Transverse colon (tissue), 4 donors: Measurements from ENCODE around the gene CDKL5. TPM values are rescaled to one million over a fixed set of nuclear protein-coding genes. Genes with fewer than 3 reads are reported as not detected.

Experiments used
- DNase-seq: peaks from one replicate; pipeline ENCODE4 v3.0.0-alpha.2; 2019
- H3K27ac ChIP-seq, 4 donors: fragments of 200-600 bp; sonication (generic); 2 replicates each; pipeline ENCODE4 v1.5.1; 2016 to 2018; ENCODE audit warnings: inconsistent platforms in 4 of 4
- H3K27me3 ChIP-seq: fragments of 200-600 bp; sonication (generic); 2 replicates; pipeline ENCODE4 v1.5.1; 2017; ENCODE audit warnings: inconsistent platforms
- H3K36me3 ChIP-seq, 4 donors: fragments of 200-600 bp; sonication (generic); 2 replicates each; pipeline ENCODE4 v1.5.1; 2017 to 2019; ENCODE audit warnings: inconsistent platforms in 4 of 4
- H3K4me1 ChIP-seq, 4 donors: fragments of 200-600 bp; sonication (generic); 2 replicates each; pipeline ENCODE4 v1.5.1; 2017 to 2020; ENCODE audit warnings: inconsistent platforms in 4 of 4
- H3K4me3 ChIP-seq, 4 donors: fragments of 200-600 bp; sonication (generic); 1 replicate in 1 of 4; 2 replicates in 3 of 4; pipeline versions ENCODE4 v1.5.1 to v1.6.1; 2017 to 2019; ENCODE audit warnings: inconsistent platforms in 4 of 4
- H3K9me3 ChIP-seq, 2 donors: fragments of 200-600 bp; sonication (generic); 2 replicates each; pipeline ENCODE4 v1.5.1; 2017 to 2019; ENCODE audit warnings: inconsistent platforms in 2 of 2
- EP300 ChIP-seq: sonication (generic); formaldehyde crosslinking; IDR thresholded peaks from one replicate; pipeline ENCODE4 v1.6.1; 2017; ENCODE audit warnings: antibody characterized with exemption, low read depth
- POLR2A ChIP-seq: fragments of 450-650 bp; IDR thresholded peaks from one replicate; pipeline ENCODE4 v1.6.1; 2016; ENCODE audit warnings: antibody characterized with exemption, mild to moderate bottlenecking, moderate library complexity
- POLR2AphosphoS5 ChIP-seq, 3 donors: sonication (generic); formaldehyde crosslinking; IDR thresholded peaks; one replicate each; pipeline ENCODE4 v1.6.1; 2016; ENCODE audit warnings: antibody characterized with exemption in 3 of 3
- WGBS, 2 donors: methylation state at CpG; one replicate each; pipeline ENCODE4 v1.1.5; 2018; ENCODE audit warnings: low coverage in 1 of 2; 5-methylcytosine and 5-hydroxymethylcytosine counted together
- in situ Hi-C, 4 donors: fragments of 200-750 bp; cut with MboI; loops; one replicate each; pipeline versions ENCODE4 v1.15.0 to v1.15.1; 2017; ENCODE audit warnings: low sequenced_read_pairs in 3 of 4, low pct_ligation_motif_present in 1 of 4, low pct_unique_long_range_greater_than_20kb in 1 of 4
- intact Hi-C: fragments of 100-400 bp; cut with DNase I; formaldehyde crosslinking; loops from one replicate; pipeline ENCODE4 v1.15.1; 2023; ENCODE audit warnings: low total_unique reads
- total RNA-seq, 4 donors: library from RNA; depleted of rRNA; stranded (reverse); fragments of >200 nt; gene quantifications; one replicate each; pipeline ENCODE4 v1.1.0, GENCODE V29; 2016
- TF ChIP-seq, protein P1 (sequence below), 5 experiments: fragments of 200-600 bp in 3 of 5; fragments of 450-650 bp in 2 of 5; sonication (generic) in 3 of 5; IDR thresholded peaks; 1 replicate in 2 of 5; 2 replicates in 3 of 5; pipeline ENCODE4 v1.5.1; 2016 to 2017; ENCODE audit warnings: antibody characterized with exemption in 5 of 5, inconsistent platforms in 3 of 5, mild to moderate bottlenecking in 2 of 5, moderate library complexity in 1 of 5

The CDKL5 gene
- total RNA-seq, 4 donors from 2014 or later, result 0.75 to 4.8 (median 3.5) TPM

DNA sequence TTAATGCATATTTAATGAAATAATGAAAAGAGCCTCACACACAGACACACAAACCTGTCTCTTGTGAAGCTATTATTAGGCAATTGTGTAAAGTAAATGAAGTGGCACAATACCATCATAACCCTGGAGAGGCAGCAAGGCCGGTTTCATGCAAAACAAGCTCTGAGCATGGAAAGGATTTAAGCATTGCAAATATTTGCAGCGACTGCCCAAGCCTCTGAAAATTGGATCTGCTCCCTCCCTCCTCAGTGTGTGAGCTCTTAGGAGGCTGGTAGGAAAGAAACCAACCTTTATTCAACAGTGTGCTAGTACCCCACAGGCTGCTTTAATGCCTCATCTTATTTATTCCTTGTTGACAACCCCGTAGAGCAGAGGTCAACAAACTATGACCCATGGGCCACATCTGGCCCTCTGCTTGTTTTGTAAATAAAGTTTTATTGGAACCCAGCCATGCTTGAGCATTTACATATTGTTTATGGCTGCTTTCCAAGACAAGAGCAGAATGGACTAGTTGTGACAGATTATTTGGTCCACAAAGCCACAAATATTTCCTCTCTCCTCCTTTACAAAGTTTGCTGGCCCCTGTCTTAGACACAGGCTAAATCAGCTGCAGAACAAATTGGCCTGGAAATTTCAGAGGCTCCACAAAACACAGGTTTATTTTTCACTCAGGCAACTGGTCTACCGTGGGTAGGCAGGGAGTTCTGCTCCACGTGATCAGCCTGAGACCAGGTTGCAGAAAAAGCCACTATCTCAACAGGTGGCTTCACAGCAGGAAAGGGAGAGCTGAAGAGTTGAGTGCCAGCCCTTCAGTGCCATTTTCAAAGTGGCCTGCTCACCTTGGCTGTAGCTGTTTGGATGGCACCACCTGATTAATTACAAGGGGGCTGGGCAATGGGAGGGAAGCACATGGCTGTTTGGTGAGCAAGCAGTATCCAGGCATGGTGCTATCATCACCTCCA lies 229.7 kb downstream of the CDKL5 start:
- no peak for DNase-seq

DNA sequence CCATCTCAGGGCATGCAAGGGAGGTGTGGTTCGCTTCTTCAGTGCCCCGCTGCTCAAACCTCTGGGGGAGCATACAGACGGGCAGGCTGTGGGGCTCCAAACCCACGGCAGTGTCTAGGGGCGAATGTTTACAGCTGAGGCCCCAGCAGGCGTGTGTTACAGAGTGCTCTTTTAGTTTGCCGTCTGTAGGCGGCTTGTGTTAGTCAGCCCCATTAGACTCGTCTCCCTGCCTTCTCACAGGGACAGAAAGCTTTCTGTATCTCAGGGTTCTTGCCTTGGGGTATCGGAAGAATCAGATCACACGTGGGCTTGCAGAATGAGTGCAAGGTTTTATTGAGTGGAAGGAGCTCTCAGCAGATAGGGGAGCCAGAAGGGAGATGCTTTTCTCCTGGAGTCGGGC lies 235.9 kb downstream of the CDKL5 start:
- 81% methylated on average over 12 of the region's 12 CpGs; no CpG with 5 or more reads in 1 of the 2 donors for WGBS, 2 donors
- Histone ChIP-seq H3K4me1 (no peaks in the 10 kb centered on the region), H3K27me3 (no peaks in the 10 kb centered on the region), H3K9me3 (no peaks in the 10 kb centered on the region), H3K4me3 (no peak overlapping the region), H3K36me3 (no peaks in the 10 kb centered on the region), H3K27ac (no peak overlapping the region)
- in situ Hi-C loops (loop anchor here in 2 of 4 donors (10.0 to 25.0 kb wide), 2 partner anchors 249 to 674 kb away; no protein-coding TSS in a partner anchor), intact Hi-C loops (no loop called here)
- no peak for DNase-seq
- TF ChIP-seq POLR2A, result no peak
- no peak for TF ChIP-seq EP300
- TF ChIP-seq POLR2AphosphoS5 (IDR thresholded peaks at IDR 0.05), result no peak
- TF ChIP-seq, protein P1, sequence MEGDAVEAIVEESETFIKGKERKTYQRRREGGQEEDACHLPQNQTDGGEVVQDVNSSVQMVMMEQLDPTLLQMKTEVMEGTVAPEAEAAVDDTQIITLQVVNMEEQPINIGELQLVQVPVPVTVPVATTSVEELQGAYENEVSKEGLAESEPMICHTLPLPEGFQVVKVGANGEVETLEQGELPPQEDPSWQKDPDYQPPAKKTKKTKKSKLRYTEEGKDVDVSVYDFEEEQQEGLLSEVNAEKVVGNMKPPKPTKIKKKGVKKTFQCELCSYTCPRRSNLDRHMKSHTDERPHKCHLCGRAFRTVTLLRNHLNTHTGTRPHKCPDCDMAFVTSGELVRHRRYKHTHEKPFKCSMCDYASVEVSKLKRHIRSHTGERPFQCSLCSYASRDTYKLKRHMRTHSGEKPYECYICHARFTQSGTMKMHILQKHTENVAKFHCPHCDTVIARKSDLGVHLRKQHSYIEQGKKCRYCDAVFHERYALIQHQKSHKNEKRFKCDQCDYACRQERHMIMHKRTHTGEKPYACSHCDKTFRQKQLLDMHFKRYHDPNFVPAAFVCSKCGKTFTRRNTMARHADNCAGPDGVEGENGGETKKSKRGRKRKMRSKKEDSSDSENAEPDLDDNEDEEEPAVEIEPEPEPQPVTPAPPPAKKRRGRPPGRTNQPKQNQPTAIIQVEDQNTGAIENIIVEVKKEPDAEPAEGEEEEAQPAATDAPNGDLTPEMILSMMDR (IDR thresholded peaks at IDR 0.05), result no peak

More for the DNA sequence above, 229.7 kb downstream of the CDKL5 start:
- no peak overlapping the region for H3K27ac ChIP-seq
- H3K9me3 ChIP-seq, result no peaks in the 10 kb centered on the region
- 48 to 67% methylated on average over 1 to 5 of the region's 5 CpGs for WGBS, 2 donors
- no peaks in the 10 kb centered on the region for H3K27me3 ChIP-seq
- no peak overlapping the region for H3K4me3 ChIP-seq
- in situ Hi-C loops, result loop anchor here in 1 of 4 donors (25.0 kb wide), 1 partner anchor 243 kb away; no protein-coding TSS in a partner anchor
- no peaks in the 10 kb centered on the region for H3K4me1 ChIP-seq
- intact Hi-C loops, result no loop called here
- TF ChIP-seq, protein P1 (IDR thresholded peaks at IDR 0.05), result no peak
- TF ChIP-seq EP300 (no peak), POLR2AphosphoS5 (IDR thresholded peaks at IDR 0.05) (no peak), POLR2A (no peak)
- H3K36me3 ChIP-seq, result no peaks in the 10 kb centered on the region

DNA sequence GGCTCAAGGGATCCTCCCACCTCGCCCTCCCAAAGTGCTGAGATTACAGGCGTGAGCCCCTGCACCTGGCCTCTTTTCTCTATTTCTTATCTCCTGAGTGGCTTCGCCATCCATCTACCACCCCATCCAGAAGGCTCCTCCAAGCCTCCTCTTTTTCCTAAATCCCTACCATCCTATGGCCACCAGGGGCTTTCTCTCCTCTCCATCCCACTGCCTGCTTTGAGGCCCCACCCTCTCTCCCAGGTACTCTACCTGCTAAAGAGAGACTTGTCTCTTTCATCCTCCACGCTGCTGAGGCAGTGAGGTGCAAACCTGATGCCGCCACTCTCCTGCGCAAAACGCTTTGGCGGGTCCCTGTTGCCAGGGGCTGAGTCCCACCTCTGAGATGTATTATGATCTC lies 239.5 kb downstream of the CDKL5 start:
- Histone ChIP-seq H3K27me3 (no peaks in the 10 kb centered on the region), H3K9me3 (no peaks in the 10 kb centered on the region), H3K27ac (no peak overlapping the region), H3K36me3 (no peaks in the 10 kb centered on the region), H3K4me3 (no peak overlapping the region), H3K4me1 (no peaks in the 10 kb centered on the region)
- no peak for TF ChIP-seq EP300
- TF ChIP-seq POLR2A, result no peak
- TF ChIP-seq, protein P1 (IDR thresholded peaks at IDR 0.05), result no peak
- no peak for TF ChIP-seq POLR2AphosphoS5 (IDR thresholded peaks at IDR 0.05)
- in situ Hi-C loops, result loop anchor here in 2 of 4 donors (10.0 to 25.0 kb wide), 2 partner anchors 253 to 670 kb away; no protein-coding TSS in a partner anchor
- intact Hi-C loops, result no loop called here
- no peak for DNase-seq
- WGBS, 2 donors, result 80 to 86% methylated on average over 1 to 8 of the region's 8 CpGs

DNA sequence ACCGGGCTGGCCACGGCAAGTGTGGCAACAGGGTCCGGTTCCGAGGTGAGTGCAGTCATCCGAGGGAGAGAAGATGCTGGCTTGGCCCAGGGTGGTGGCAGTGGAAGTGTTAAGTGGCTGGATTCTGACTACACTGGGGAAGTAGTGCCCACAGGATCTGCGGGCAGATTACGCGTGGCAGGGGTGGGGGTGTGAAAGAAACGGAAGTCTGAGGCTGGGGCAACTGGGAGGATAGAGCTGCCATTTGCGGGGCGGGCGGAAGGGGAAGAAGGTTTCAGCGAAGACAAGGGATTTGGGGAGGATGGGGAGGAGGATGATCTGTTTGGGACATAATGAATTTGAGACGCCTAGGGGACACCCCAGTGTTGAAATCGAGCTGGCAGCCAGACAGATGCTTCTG lies 241.2 kb downstream of the CDKL5 start:
- intact Hi-C loops, result no loop called here
- 82% methylated on average over 15 of the region's 15 CpGs; no CpG with 5 or more reads in 1 of the 2 donors for WGBS, 2 donors
- H3K4me1 ChIP-seq, result no peaks in the 10 kb centered on the region

More for the DNA sequence above, 241.2 kb downstream of the CDKL5 start:
- no peak for DNase-seq
- no peaks in the 10 kb centered on the region for H3K9me3 ChIP-seq
- H3K36me3 ChIP-seq, result no peaks in the 10 kb centered on the region
- in situ Hi-C loops, result loop anchor here in 2 of 4 donors (10.0 to 25.0 kb wide), 2 partner anchors 254 to 668 kb away; no protein-coding TSS in a partner anchor
- H3K27me3 ChIP-seq, result no peaks in the 10 kb centered on the region
- no peak overlapping the region for H3K27ac ChIP-seq
- no peak overlapping the region for H3K4me3 ChIP-seq
- TF ChIP-seq, protein P1 (IDR thresholded peaks at IDR 0.05), result no peak
- TF ChIP-seq POLR2A, result no peak
